ENCODE results near the gene TTC39A. TPM values are rescaled to one million over a fixed set of nuclear protein-coding genes. Genes with fewer than 3 reads are reported as not detected.

Gene TTC39A
- total RNA-seq, 1 experiment from 2014 or later: 8.3 TPM

- peaks cover 18% of the 10 kb centered on the region for H3K4me1 ChIP-seq (ENCODE audit: control insufficient read depth, insufficient read depth, low read length)
- peak overlapping the region; percentile 5 to 32; a peak in 2 of 4 replicates for H3K4me3 ChIP-seq (ENCODE audit: low read depth in 2 of 2, low read length in 2 of 2)
- ATAC-seq (peak; percentile 17; the same call in 1 of the 2 replicates), DNase-seq (ENCODE audit: low read depth, low spot score) (no peak)
- POLR2A ChIA-PET: no interaction called here
- intact Hi-C loops (cut with micrococcal nuclease; ENCODE audit: unreplicated experiment) (no loop called here), in situ Hi-C loops (cut with HindIII; ENCODE audit: low pct_unique_long_range_greater_than_20kb, low sequenced_read_pairs) (no loop called here)
- TF ChIP-seq TCF7L2 (IDR thresholded peaks at IDR 0.05; ENCODE audit: low read depth, low read length) (no peak), SIN3A (IDR thresholded peaks at IDR 0.05; ENCODE audit: borderline replicate concordance, insufficient read depth, low read depth, low read length) (no peak)
- TF ChIP-seq, protein P1, sequence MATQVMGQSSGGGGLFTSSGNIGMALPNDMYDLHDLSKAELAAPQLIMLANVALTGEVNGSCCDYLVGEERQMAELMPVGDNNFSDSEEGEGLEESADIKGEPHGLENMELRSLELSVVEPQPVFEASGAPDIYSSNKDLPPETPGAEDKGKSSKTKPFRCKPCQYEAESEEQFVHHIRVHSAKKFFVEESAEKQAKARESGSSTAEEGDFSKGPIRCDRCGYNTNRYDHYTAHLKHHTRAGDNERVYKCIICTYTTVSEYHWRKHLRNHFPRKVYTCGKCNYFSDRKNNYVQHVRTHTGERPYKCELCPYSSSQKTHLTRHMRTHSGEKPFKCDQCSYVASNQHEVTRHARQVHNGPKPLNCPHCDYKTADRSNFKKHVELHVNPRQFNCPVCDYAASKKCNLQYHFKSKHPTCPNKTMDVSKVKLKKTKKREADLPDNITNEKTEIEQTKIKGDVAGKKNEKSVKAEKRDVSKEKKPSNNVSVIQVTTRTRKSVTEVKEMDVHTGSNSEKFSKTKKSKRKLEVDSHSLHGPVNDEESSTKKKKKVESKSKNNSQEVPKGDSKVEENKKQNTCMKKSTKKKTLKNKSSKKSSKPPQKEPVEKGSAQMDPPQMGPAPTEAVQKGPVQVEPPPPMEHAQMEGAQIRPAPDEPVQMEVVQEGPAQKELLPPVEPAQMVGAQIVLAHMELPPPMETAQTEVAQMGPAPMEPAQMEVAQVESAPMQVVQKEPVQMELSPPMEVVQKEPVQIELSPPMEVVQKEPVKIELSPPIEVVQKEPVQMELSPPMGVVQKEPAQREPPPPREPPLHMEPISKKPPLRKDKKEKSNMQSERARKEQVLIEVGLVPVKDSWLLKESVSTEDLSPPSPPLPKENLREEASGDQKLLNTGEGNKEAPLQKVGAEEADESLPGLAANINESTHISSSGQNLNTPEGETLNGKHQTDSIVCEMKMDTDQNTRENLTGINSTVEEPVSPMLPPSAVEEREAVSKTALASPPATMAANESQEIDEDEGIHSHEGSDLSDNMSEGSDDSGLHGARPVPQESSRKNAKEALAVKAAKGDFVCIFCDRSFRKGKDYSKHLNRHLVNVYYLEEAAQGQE (IDR thresholded peaks at IDR 0.05; ENCODE audit: insufficient read depth in 1 of 2, low read depth in 2 of 2, low read length in 1 of 2): no peak
- no peaks in the 10 kb centered on the region for H3K36me3 ChIP-seq (ENCODE audit: control insufficient read depth, insufficient read depth, low read length)
- no TSS peak for BruUV-seq (replicated peaks)
- CTCF ChIA-PET: no interaction called here
- H3K9me3 ChIP-seq (ENCODE audit: control insufficient read depth, insufficient read depth, low read depth, low read length): no peaks in the 10 kb centered on the region
- no peak overlapping the region for H3K27ac ChIP-seq (ENCODE audit: low read length)
- no peaks in the 10 kb centered on the region for H3K27me3 ChIP-seq (ENCODE audit: control insufficient read depth, insufficient read depth, low read length)
These were observed 678 bp downstream of the TTC39A start for GRCh38 chr1:51329443-51330325.

DNA sequence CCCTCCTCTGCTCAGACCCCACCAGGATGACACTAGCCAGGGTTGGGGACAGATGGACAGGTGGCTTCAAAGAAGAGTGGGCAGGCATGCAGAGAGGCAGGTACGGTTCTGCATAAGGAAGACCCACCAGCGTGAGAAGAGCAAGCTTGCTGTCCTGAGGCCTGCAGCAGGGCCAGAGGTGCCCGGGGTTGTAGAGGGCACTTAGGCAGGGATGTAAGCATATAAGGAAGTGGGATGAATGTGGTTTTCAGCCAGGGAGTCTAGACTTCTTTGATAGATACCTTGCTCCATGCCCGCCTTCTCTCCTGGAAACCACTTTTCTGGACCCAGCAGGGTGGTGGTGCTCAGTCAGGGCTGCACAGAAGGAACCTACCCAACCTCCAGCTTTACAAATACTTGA, 1.4 kb downstream of the TTC39A start:
- ChIA-PET POLR2A (no interaction called here), CTCF (interaction anchor here (0.6 kb wide), 1 partner anchor 12 kb away, joined by 3 read pairs; no protein-coding TSS in a partner anchor)
- intact Hi-C loops (cut with micrococcal nuclease; ENCODE audit: unreplicated experiment): no loop called here
- no peak overlapping the region for H3K27ac ChIP-seq (ENCODE audit: low read length)
- no TSS peak for BruUV-seq (replicated peaks)
- in situ Hi-C loops (cut with HindIII; ENCODE audit: low pct_unique_long_range_greater_than_20kb, low sequenced_read_pairs): no loop called here
- H3K4me1 ChIP-seq (ENCODE audit: control insufficient read depth, insufficient read depth, low read length): peaks cover 18% of the 10 kb centered on the region
- ATAC-seq (no peak), DNase-seq (ENCODE audit: low read depth, low spot score) (no peak)
- H3K27me3 ChIP-seq (ENCODE audit: control insufficient read depth, insufficient read depth, low read length): no peaks in the 10 kb centered on the region
- H3K9me3 ChIP-seq (ENCODE audit: control insufficient read depth, insufficient read depth, low read depth, low read length): no peaks in the 10 kb centered on the region
- no peak for TF ChIP-seq POLR2AphosphoS5 (IDR thresholded peaks at IDR 0.05; ENCODE audit: low read depth, low read length)
- TF ChIP-seq, protein P1 (IDR thresholded peaks at IDR 0.05; ENCODE audit: insufficient read depth in 1 of 2, low read depth in 2 of 2, low read length in 1 of 2): no peak
- TF ChIP-seq CTCF (IDR thresholded peaks at IDR 0.05): no peak
- no peak for TF ChIP-seq TCF7L2 (IDR thresholded peaks at IDR 0.05; ENCODE audit: low read depth, low read length)
- no peak for TF ChIP-seq SIN3A (IDR thresholded peaks at IDR 0.05; ENCODE audit: borderline replicate concordance, insufficient read depth, low read depth, low read length)
- no peaks in the 10 kb centered on the region for H3K36me3 ChIP-seq (ENCODE audit: control insufficient read depth, insufficient read depth, low read length)
- no peak overlapping the region for H3K4me3 ChIP-seq (ENCODE audit: low read depth in 2 of 2, low read length in 2 of 2)

Data from Panc1 (cell line).